GM23338 (cell line): Measurements from ENCODE around the gene GNA15. TPM values are rescaled to one million over a fixed set of nuclear protein-coding genes. Genes with fewer than 3 reads are reported as not detected.
A peak's percentile ranks its signal among the peaks of the same experiment; 100 is the strongest.

Experiments used
- ATAC-seq: fragments of 200-7000 bp; cut with Tn5 transposase; 3 replicates; pipeline ENCODE4 v1.9.1; 2020
- DNase-seq: peaks from one replicate; pipeline ENCODE4 v3.0.0-alpha.2; 2015; ENCODE audit warnings: low spot score
- H2AFZ ChIP-seq: fragments of 200-600 bp; sonication (generic); 2 replicates; pipeline ENCODE4 v1.8.0; 2016; ENCODE audit warnings: antibody characterized with exemption, mild to moderate bottlenecking, moderate library complexity
- H3F3A ChIP-seq: fragments of 200-600 bp; sonication (generic); replicated peaks from 2 replicates; pipeline ENCODE4 v1.8.0; 2017; ENCODE audit warnings: antibody characterized with exemption, mixed run types, low read depth
- H3K27ac ChIP-seq: fragments of 200-600 bp; sonication (generic); 2 replicates; pipeline ENCODE4 v1.6.1; 2016; ENCODE audit warnings: low read depth
- H3K27me3 ChIP-seq: fragments of 200-600 bp; sonication (generic); 2 replicates; pipeline ENCODE4 v1.8.0; 2016; ENCODE audit warnings: mild to moderate bottlenecking, mixed run types, moderate library complexity; ENCODE audit not compliant: insufficient read depth
- H3K36me3 ChIP-seq: fragments of 200-600 bp; sonication (generic); 2 replicates; pipeline ENCODE4 v1.8.0; 2016; ENCODE audit warnings: mild to moderate bottlenecking; ENCODE audit not compliant: insufficient read depth
- H3K4me1 ChIP-seq: fragments of 200-600 bp; sonication (generic); 2 replicates; pipeline ENCODE4 v1.8.0; 2016; ENCODE audit warnings: mild to moderate bottlenecking, moderate library complexity; ENCODE audit not compliant: insufficient read depth
- H3K4me2 ChIP-seq: fragments of 200-600 bp; sonication (generic); 2 replicates; pipeline ENCODE4 v1.7.1; 2017; ENCODE audit warnings: mixed run types
- H3K4me3 ChIP-seq: fragments of 200-600 bp; sonication (generic); 2 replicates; pipeline ENCODE4 v1.6.1; 2016; ENCODE audit warnings: mixed run types
- H3K79me2 ChIP-seq: fragments of 200-600 bp; sonication (generic); replicated peaks from 2 replicates; pipeline ENCODE4 v1.8.0; 2017; ENCODE audit warnings: mild to moderate bottlenecking; ENCODE audit not compliant: insufficient read depth
- H3K9me2 ChIP-seq: fragments of 200-600 bp; sonication (generic); 2 replicates; pipeline ENCODE4 v1.8.0; 2017; ENCODE audit not compliant: insufficient read depth
- H4K20me1 ChIP-seq: fragments of 200-600 bp; sonication (generic); replicated peaks from 2 replicates; pipeline ENCODE4 v1.8.0; 2017; ENCODE audit warnings: mild to moderate bottlenecking; ENCODE audit not compliant: insufficient read depth
- H3K27ac Mint-ChIP-seq: 2 replicates; pipeline ENCODE4 v1.8.0; 2020; ENCODE audit warnings: inconsistent platforms, mild to moderate bottlenecking, moderate library complexity, mixed read lengths
- H3K27me3 Mint-ChIP-seq: 3 replicates; pipeline ENCODE4 v1.8.0; 2022; ENCODE audit warnings: low read depth, mild to moderate bottlenecking, moderate library complexity, mixed read lengths, inconsistent platforms; ENCODE audit not compliant: insufficient read depth, poor library complexity
- H3K36me3 Mint-ChIP-seq: 3 replicates; pipeline ENCODE4 v1.8.0; 2021; ENCODE audit warnings: low read depth, mild to moderate bottlenecking, inconsistent platforms, moderate library complexity, mixed read lengths
- H3K4me1 Mint-ChIP-seq: 3 replicates; pipeline ENCODE4 v1.8.0; 2020; ENCODE audit warnings: mild to moderate bottlenecking, inconsistent platforms, mixed read lengths
- H3K4me3 Mint-ChIP-seq: 3 replicates; pipeline ENCODE4 v1.8.0; 2021; ENCODE audit warnings: moderate library complexity, mild to moderate bottlenecking, inconsistent platforms, mixed read lengths
- H3K9me3 Mint-ChIP-seq: 3 replicates; pipeline ENCODE4 v1.8.0; 2020; ENCODE audit warnings: moderate library complexity, mild to moderate bottlenecking, inconsistent platforms, mixed read lengths
- CREB1 ChIP-seq: fragments of 250-450 bp; sonication (Bioruptor Pico); IDR thresholded peaks from 2 replicates; pipeline ENCODE4 v1.5.0; 2020; ENCODE audit warnings: low read depth, mild to moderate bottlenecking, moderate library complexity
- CTCF ChIP-seq, 2 experiments: fragments of 200-600 bp in 1 of 2; sonication (generic) in 1 of 2; conservative IDR thresholded peaks; 2 replicates each; pipeline versions ENCODE4 v1.5.1 to v1.6.1; 2016 to 2017; ENCODE audit warnings: antibody characterized with exemption in 2 of 2, low read depth in 2 of 2, mild to moderate bottlenecking in 2 of 2, moderate library complexity in 1 of 2
- ETS1 ChIP-seq: IDR thresholded peaks from 2 replicates; pipeline ENCODE4 v1.6.1; 2016; ENCODE audit warnings: antibody characterized with exemption
- EZH2 ChIP-seq: fragments of 200-600 bp; sonication (generic); IDR thresholded peaks from one replicate; pipeline ENCODE4 v1.8.0; 2017; ENCODE audit warnings: antibody characterized with exemption, mild to moderate bottlenecking, low read depth; ENCODE audit not compliant: unreplicated experiment
- EZH2phosphoT487 ChIP-seq: fragments of 200-600 bp; sonication (generic); IDR thresholded peaks from one replicate; pipeline ENCODE4 v1.8.1; 2018; ENCODE audit warnings: antibody characterized with exemption; ENCODE audit not compliant: unreplicated experiment
- JUNB ChIP-seq: IDR thresholded peaks from one replicate; pipeline ENCODE4 v1.6.1; 2016; ENCODE audit warnings: antibody characterized with exemption; ENCODE audit not compliant: unreplicated experiment
- NANOG ChIP-seq: IDR thresholded peaks from 2 replicates; pipeline ENCODE4 v1.6.1; 2016; ENCODE audit warnings: antibody characterized with exemption, borderline replicate concordance
- POLR2AphosphoS5 ChIP-seq: IDR thresholded peaks from 2 replicates; pipeline ENCODE4 v1.6.1; 2016; ENCODE audit warnings: antibody characterized with exemption, low read depth
- REST ChIP-seq: IDR thresholded peaks from one replicate; pipeline ENCODE4 v1.6.1; 2018; ENCODE audit warnings: antibody characterized with exemption; ENCODE audit not compliant: unreplicated experiment
- STAT1 ChIP-seq: IDR thresholded peaks from one replicate; pipeline ENCODE4 v1.6.1; 2016; ENCODE audit warnings: antibody characterized with exemption; ENCODE audit not compliant: unreplicated experiment
- ZNF114 ChIP-seq: fragments of 250-450 bp; sonication (Bioruptor Pico); IDR thresholded peaks from 2 replicates; pipeline ENCODE4 v1.5.0; 2020; ENCODE audit warnings: mild to moderate bottlenecking, moderate library complexity
- ZNF331 ChIP-seq: fragments of 250-450 bp; sonication (Bioruptor Pico); IDR thresholded peaks from 2 replicates; pipeline ENCODE4 v1.5.0; 2020; ENCODE audit warnings: low read depth, mild to moderate bottlenecking, moderate library complexity
- polyA plus RNA-seq: library from polyadenylated mRNA; unstranded; fragments of >200 nt; fragmentation: Nextera tagmentation; extraction: Ambion mirVana; gene quantifications from 2 replicates; pipeline ENCODE4 v1.2.1, GENCODE V29; 2016
- total RNA-seq: library from RNA; depleted of rRNA; stranded (reverse); fragments of >200 nt; shearing (Covaris generic); gene quantifications from 2 replicates; pipeline ENCODE4 v1.2.3, GENCODE V29; 2014

GNA15 gene
- total and polyA plus RNA-seq, 2 experiments from 2014 or later = 0.14 to 0.31 TPM

DNA sequence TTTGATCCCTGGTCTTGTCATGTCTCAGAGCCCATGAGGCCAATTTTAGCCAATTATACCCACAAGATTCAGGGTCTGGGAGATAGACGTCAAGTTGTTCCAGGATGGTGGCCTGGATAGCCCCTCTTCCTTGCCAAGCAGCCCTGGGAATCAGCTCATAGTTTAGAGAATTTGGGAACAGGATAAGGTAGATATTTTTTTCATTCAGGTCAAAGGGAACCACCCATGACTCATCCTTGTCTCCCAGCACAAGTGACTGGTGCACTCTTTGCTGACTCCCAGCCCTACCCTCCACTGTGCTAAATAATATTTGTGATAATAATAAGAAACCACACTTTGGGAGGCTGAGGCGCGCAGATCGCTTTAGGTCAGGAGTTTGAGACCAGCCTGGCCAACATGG is 25.6 kb downstream of the GNA15 start (continued):
- no peak for TF ChIP-seq REST
- no peak for TF ChIP-seq ETS1
- TF ChIP-seq EZH2 = no peak
- no peak for TF ChIP-seq ZNF331 (CRISPR knock-in tag)
- no peak for TF ChIP-seq NANOG
- TF ChIP-seq CREB1 = no peak
- TF ChIP-seq POLR2AphosphoS5 = no peak
- no peak for TF ChIP-seq STAT1
- no peak for TF ChIP-seq EZH2phosphoT487
- TF ChIP-seq ZNF114 (CRISPR knock-in tag) = no peak

GRCh38 chr19:3162418-3163229 is 26.8 kb downstream of the GNA15 start:
- no peak overlapping the region for H3K4me2 ChIP-seq
- peaks cover 12% of the 10 kb centered on the region for H3K27me3 Mint-ChIP-seq
- no peaks in the 10 kb centered on the region for H3K79me2 ChIP-seq
- no peaks in the 10 kb centered on the region for H3K4me1 ChIP-seq
- H2AFZ ChIP-seq = no peak overlapping the region
- no peak overlapping the region for H3K4me3 Mint-ChIP-seq
- peak; percentile 52 for DNase-seq
- H3K36me3 ChIP-seq = no peaks in the 10 kb centered on the region
- H3K4me1 Mint-ChIP-seq = peaks cover 6% of the 10 kb centered on the region; the same call in 2 of the 3 replicates
- no peaks in the 10 kb centered on the region for H4K20me1 ChIP-seq
- H3K9me2 ChIP-seq = 0 out of 2 replicates have a peak, but pooled peaks cover 7% of the 10 kb centered on the region
- no peak overlapping the region for H3K4me3 ChIP-seq
- no peak overlapping the region for H3K27ac Mint-ChIP-seq
- peaks cover 5% of the 10 kb centered on the region; the same call in 1 of the 2 replicates for H3K27me3 ChIP-seq
- peak; percentile 14 for ATAC-seq
- H3K9me3 Mint-ChIP-seq = peaks cover 9% of the 10 kb centered on the region; the same call in 1 of the 3 replicates
- H3F3A ChIP-seq = no peaks in the 10 kb centered on the region
- no peaks in the 10 kb centered on the region for H3K36me3 Mint-ChIP-seq
- no peak overlapping the region for H3K27ac ChIP-seq
- TF ChIP-seq EZH2 (no peak), ZNF331 (CRISPR knock-in tag) (no peak), EZH2phosphoT487 (no peak), STAT1 (no peak), JUNB (no peak), ZNF114 (CRISPR knock-in tag) (no peak), CTCF (conservative IDR thresholded peaks at IDR 0.05; ENCODE audit: low read depth in 2 of 2) (no peak), CREB1 (no peak), ETS1 (no peak)
